DMS53 (cell line): Measurements from ENCODE around the gene SSC4D.
"Not testable (repeated sequence)": the region's sequence is repeated elsewhere in the genome, so short reads cannot be mapped to it uniquely, and the experiment has no call there.

Experiments used
- DNase-seq: peaks from one replicate; lab custom pipeline; 2025; lab: John Stamatoyannopoulos, UW

The SSC4D gene

GRCh38 chr7:76383089-76383944 is 26.2 kb downstream of the SSC4D start:
- DNase-seq = peak; percentile 33

- DNase-seq = no peak
Observed at GRCh38 chr7:76381814-76382213, 27.7 kb downstream of the SSC4D start.

- no peak for DNase-seq
Observed at GRCh38 chr7:76380623-76380966, 28.9 kb downstream of the SSC4D start.

- no peak for DNase-seq
Observed at GRCh38 chr7:76377186-76377918, 32.1 kb downstream of the SSC4D start.

GRCh38 chr7:76375251-76375650 is 34.2 kb downstream of the SSC4D start:
- no peak for DNase-seq

- DNase-seq = peak; percentile 78
Observed at GRCh38 chr7:76372984-76373833, 36.3 kb downstream of the SSC4D start.

- DNase-seq = no peak
Observed at GRCh38 chr7:76371396-76371795, 38.1 kb downstream of the SSC4D start.

- no peak for DNase-seq
Observed at GRCh38 chr7:76369018-76369417, 40.5 kb downstream of the SSC4D start.

GRCh38 chr7:76368190-76368589 is 41.3 kb downstream of the SSC4D start:
- DNase-seq = no peak

GRCh38 chr7:76364198-76364584 is 45.3 kb downstream of the SSC4D start:
- DNase-seq = peak; percentile 83

- DNase-seq = not testable (repeated sequence)
Observed at GRCh38 chr7:76363754-76364153, 45.7 kb downstream of the SSC4D start.

- DNase-seq = no peak
Observed at GRCh38 chr7:76359978-76360638, 49.4 kb downstream of the SSC4D start.

- DNase-seq = peak; percentile 100
Observed at GRCh38 chr7:76359111-76359977, 50.2 kb downstream of the SSC4D start.

- peak; percentile 97 for DNase-seq
Observed at GRCh38 chr7:76358481-76359110, 50.9 kb downstream of the SSC4D start, which contains the start of gene YWHAG. YWHAG (minus strand) TSS chr7:76358991; CDS start chr7:76358808, 183 bp downstream.

- DNase-seq = peak; percentile 86
Observed at GRCh38 chr7:76358011-76358480, 51.5 kb downstream of the SSC4D start.

- peak; percentile 58 for DNase-seq
Observed at GRCh38 chr7:76357475-76358010, 52.0 kb downstream of the SSC4D start.

GRCh38 chr7:76356823-76357222 is 52.7 kb downstream of the SSC4D start:
- DNase-seq = peak; percentile 84

- DNase-seq = no peak
Observed at GRCh38 chr7:76356115-76356514, 53.4 kb downstream of the SSC4D start.

GRCh38 chr7:76354981-76355730 is 54.3 kb downstream of the SSC4D start:
- DNase-seq = no peak
